ENCODE measurements around the gene HSPB8.
"Not testable (repeated sequence)": the region's sequence is repeated elsewhere in the genome, so short reads cannot be mapped to it uniquely, and the experiment has no call there.

The HSPB8 gene

GRCh38 chr12:119211884-119212283 is 33.2 kb downstream of the HSPB8 start:
- Histone ChIP-seq H3K27ac (ENCODE audit: low read length) (no peak overlapping the region), H3K27me3 (ENCODE audit: insufficient read depth, low read length, poor library complexity) (peaks cover 4% of the 10 kb centered on the region), H3K36me3 (ENCODE audit: insufficient read depth, low read length) (no peaks in the 10 kb centered on the region), H3K4me1 (ENCODE audit: insufficient read depth, low read length) (no peaks in the 10 kb centered on the region), H3K79me2 (ENCODE audit: insufficient read depth, low read length) (no peaks in the 10 kb centered on the region), H4K20me1 (ENCODE audit: insufficient read depth, low read length) (no peaks in the 10 kb centered on the region), H3K4me2 (ENCODE audit: insufficient read depth, low read length) (no peak overlapping the region), H3K9me3 (ENCODE audit: insufficient read depth, low read length, severe bottlenecking) (no peaks in the 10 kb centered on the region), H3K4me3 (ENCODE audit: low read depth in 1 of 2, low read length in 2 of 2) (no peak overlapping the region), H3K9ac (ENCODE audit: low read depth, low read length) (no peak overlapping the region), H2AFZ (ENCODE audit: low read depth, low read length) (no peak overlapping the region)
- TF ChIP-seq EZH2 (IDR thresholded peaks at IDR 0.05; ENCODE audit: borderline replicate concordance, low read depth, low read length, severe bottlenecking): no peak
- no peak for TF ChIP-seq CTCF (IDR thresholded peaks at IDR 0.05; ENCODE audit: borderline replicate concordance, extremely low read depth, low read length, poor library complexity, severe bottlenecking)
- ATAC-seq (ENCODE audit: insufficient read depth, low read depth) (no peak), DNase-seq (no peak)

- H3K27ac ChIP-seq (ENCODE audit: low read length): no peak overlapping the region
- H3K4me2 ChIP-seq (ENCODE audit: insufficient read depth, low read length): no peak overlapping the region
- TF ChIP-seq CTCF (IDR thresholded peaks at IDR 0.05; ENCODE audit: borderline replicate concordance, extremely low read depth, low read length, poor library complexity, severe bottlenecking): no peak
- no peak for TF ChIP-seq EZH2 (IDR thresholded peaks at IDR 0.05; ENCODE audit: borderline replicate concordance, low read depth, low read length, severe bottlenecking)
- H3K9ac ChIP-seq (ENCODE audit: low read depth, low read length): no peak overlapping the region
- no peaks in the 10 kb centered on the region for H3K79me2 ChIP-seq (ENCODE audit: insufficient read depth, low read length)
- H2AFZ ChIP-seq (ENCODE audit: low read depth, low read length): no peak overlapping the region
- no peaks in the 10 kb centered on the region for H4K20me1 ChIP-seq (ENCODE audit: insufficient read depth, low read length)
- H3K27me3 ChIP-seq (ENCODE audit: insufficient read depth, low read length, poor library complexity): no peaks in the 10 kb centered on the region
- no peaks in the 10 kb centered on the region for H3K4me1 ChIP-seq (ENCODE audit: insufficient read depth, low read length)
- no peaks in the 10 kb centered on the region for H3K9me3 ChIP-seq (ENCODE audit: insufficient read depth, low read length, severe bottlenecking)
- ATAC-seq (ENCODE audit: insufficient read depth, low read depth) (no peak), DNase-seq (no peak)
- no peak overlapping the region for H3K4me3 ChIP-seq (ENCODE audit: low read depth in 1 of 2, low read length in 2 of 2)
- no peaks in the 10 kb centered on the region for H3K36me3 ChIP-seq (ENCODE audit: insufficient read depth, low read length)
Observed at GRCh38 chr12:119216084-119216483, 37.4 kb downstream of the HSPB8 start.

- H3K9me3 ChIP-seq (ENCODE audit: insufficient read depth, low read length, severe bottlenecking); H3K27me3 ChIP-seq (ENCODE audit: insufficient read depth, low read length, poor library complexity); H3K79me2 ChIP-seq (ENCODE audit: insufficient read depth, low read length); H3K4me3 ChIP-seq (ENCODE audit: low read depth in 1 of 2, low read length in 2 of 2); ATAC-seq (ENCODE audit: insufficient read depth, low read depth); H3K9ac ChIP-seq (ENCODE audit: low read depth, low read length); H3K36me3 ChIP-seq (ENCODE audit: insufficient read depth, low read length); H3K4me2 ChIP-seq (ENCODE audit: insufficient read depth, low read length); H3K4me1 ChIP-seq (ENCODE audit: insufficient read depth, low read length); H2AFZ ChIP-seq (ENCODE audit: low read depth, low read length); H4K20me1 ChIP-seq (ENCODE audit: insufficient read depth, low read length); DNase-seq; H3K27ac ChIP-seq (ENCODE audit: low read length): not testable (repeated sequence)
Observed at GRCh38 chr12:119218875-119219274, 40.1 kb downstream of the HSPB8 start.

GRCh38 chr12:119222222-119222951 is 43.7 kb downstream of the HSPB8 start:
- Histone ChIP-seq H2AFZ (ENCODE audit: low read depth, low read length) (no peak overlapping the region), H3K9ac (ENCODE audit: low read depth, low read length) (no peak overlapping the region), H3K4me1 (ENCODE audit: insufficient read depth, low read length) (no peaks in the 10 kb centered on the region), H3K4me3 (ENCODE audit: low read depth in 1 of 2, low read length in 2 of 2) (no peak overlapping the region), H3K79me2 (ENCODE audit: insufficient read depth, low read length) (no peaks in the 10 kb centered on the region), H3K9me3 (ENCODE audit: insufficient read depth, low read length, severe bottlenecking) (no peaks in the 10 kb centered on the region), H4K20me1 (ENCODE audit: insufficient read depth, low read length) (no peaks in the 10 kb centered on the region), H3K36me3 (ENCODE audit: insufficient read depth, low read length) (no peaks in the 10 kb centered on the region), H3K4me2 (ENCODE audit: insufficient read depth, low read length) (no peak overlapping the region), H3K27ac (ENCODE audit: low read length) (no peak overlapping the region), H3K27me3 (ENCODE audit: insufficient read depth, low read length, poor library complexity) (peaks cover 2% of the 10 kb centered on the region)
- no peak for DNase-seq
- no peak for ATAC-seq (ENCODE audit: insufficient read depth, low read depth)
- TF ChIP-seq CTCF (IDR thresholded peaks at IDR 0.05; ENCODE audit: borderline replicate concordance, extremely low read depth, low read length, poor library complexity, severe bottlenecking) (no peak), EZH2 (IDR thresholded peaks at IDR 0.05; ENCODE audit: borderline replicate concordance, low read depth, low read length, severe bottlenecking) (no peak)

Measured in DND-41 (cell line).